Ramos (cell line): Measurements from ENCODE around the gene GRIFIN.

ENCODE experiments used
- in situ Hi-C: fragments of 300-500 bp; cut with MboI; formaldehyde crosslinking; loops from one replicate; pipeline ENCODE4 v1.14.3; 2022; ENCODE audit warnings: low sequenced_read_pairs; ENCODE audit not compliant: unreplicated experiment

The GRIFIN gene

GRCh38 chr7:2476298-2476697 lies at the start of gene GRIFIN:
TSS of gene GRIFIN (minus strand) at chr7:2476398. CDS start at chr7:2476383, 15 bp downstream.
- in situ Hi-C loops: no loop called here

- in situ Hi-C loops: no loop called here
Observed at GRCh38 chr7:2524808-2525657, 48.8 kb upstream of the GRIFIN start.

GRCh38 chr7:2523941-2524807 lies 48.0 kb upstream of the GRIFIN start:
- in situ Hi-C loops: no loop called here

- in situ Hi-C loops: no loop called here
Observed at GRCh38 chr7:2523461-2523936, 47.3 kb upstream of the GRIFIN start.

- in situ Hi-C loops: no loop called here
Observed at GRCh38 chr7:2522780-2523433, 46.7 kb upstream of the GRIFIN start.

GRCh38 chr7:2521952-2522591 lies 45.9 kb upstream of the GRIFIN start:
- in situ Hi-C loops: no loop called here

- in situ Hi-C loops: no loop called here
Observed at GRCh38 chr7:2521341-2521745, 45.1 kb upstream of the GRIFIN start.

- in situ Hi-C loops: no loop called here
Observed at GRCh38 chr7:2520761-2521290, 44.6 kb upstream of the GRIFIN start.

GRCh38 chr7:2520131-2520760 lies 44.0 kb upstream of the GRIFIN start:
- in situ Hi-C loops: no loop called here

- in situ Hi-C loops: no loop called here
Observed at GRCh38 chr7:2519119-2519930, 43.1 kb upstream of the GRIFIN start, which contains the start of gene LFNG. TSS of gene LFNG (plus strand) at chr7:2519774. CDS start at chr7:2519862, 88 bp downstream.

GRCh38 chr7:2518737-2519118 lies 42.5 kb upstream of the GRIFIN start:
- in situ Hi-C loops: no loop called here

- in situ Hi-C loops: no loop called here
Observed at GRCh38 chr7:2517678-2518507, 41.7 kb upstream of the GRIFIN start.

GRCh38 chr7:2517026-2517425 lies 40.8 kb upstream of the GRIFIN start:
- in situ Hi-C loops: no loop called here

GRCh38 chr7:2516194-2516555 lies 40.0 kb upstream of the GRIFIN start:
- in situ Hi-C loops: no loop called here

GRCh38 chr7:2515424-2516193 lies 39.4 kb upstream of the GRIFIN start:
- in situ Hi-C loops: no loop called here

- in situ Hi-C loops: no loop called here
Observed at GRCh38 chr7:2514473-2515423, 38.5 kb upstream of the GRIFIN start.
